OCI-LY3 (cell line): ENCODE measurements around the gene SMC3.

Source experiments
- H2AFZ ChIP-seq: fragments of 200-600, 300-600 bp; shearing (Covaris generic); 2 replicates; pipeline ENCODE4 v1.6.0; 2014; ENCODE audit warnings: antibody characterized with exemption, low read depth, low read length
- H3K27ac ChIP-seq: fragments of 200-600, 300-600 bp; sonication (generic); 2 replicates; pipeline ENCODE4 v1.5.1; 2014; ENCODE audit warnings: mild to moderate bottlenecking, low read length, moderate library complexity, mixed read lengths
- H3K27me3 ChIP-seq: fragments of 200-600, 300-600 bp; sonication (generic); 2 replicates; pipeline ENCODE4 v1.6.1; 2014; ENCODE audit warnings: low read depth, low read length, mixed read lengths
- H3K36me3 ChIP-seq: fragments of 200-600, 300-600 bp; sonication (generic); replicated peaks from 2 replicates; pipeline ENCODE3; 2014; ENCODE audit warnings: low read depth, low read length, mixed read lengths
- H3K4me1 ChIP-seq: fragments of 300-600, 200-600 bp; sonication (generic); 2 replicates; pipeline ENCODE4 v1.6.1; 2014; ENCODE audit warnings: low read length, mixed read lengths
- H3K4me2 ChIP-seq: fragments of 200-600, 300-600 bp; sonication (generic); 2 replicates; pipeline ENCODE4 v1.6.1; 2014; ENCODE audit warnings: low read length, mixed read lengths
- H3K4me3 ChIP-seq: fragments of 300-600, 200-600 bp; sonication (generic); 2 replicates; pipeline ENCODE4 v1.5.1; 2014; ENCODE audit warnings: antibody characterized with exemption, mild to moderate bottlenecking, low read length, moderate library complexity
- H3K79me2 ChIP-seq: fragments of 300-600, 200-600 bp; shearing (Covaris generic); 2 replicates; pipeline ENCODE4 v1.6.1; 2014; ENCODE audit warnings: mild to moderate bottlenecking, low read length, mixed read lengths
- H3K9ac ChIP-seq: fragments of 300-600, 200-600 bp; shearing (Covaris generic); 2 replicates; pipeline ENCODE4 v1.6.0; 2014; ENCODE audit warnings: mild to moderate bottlenecking, low read length, moderate library complexity
- H3K9me3 ChIP-seq: fragments of 200-600, 300-600 bp; shearing (Covaris generic); 2 replicates; pipeline ENCODE4 v1.6.1; 2014; ENCODE audit warnings: low read length, mixed read lengths; ENCODE audit not compliant: insufficient read depth
- H4K20me1 ChIP-seq: fragments of 200-600, 300-600 bp; sonication (generic); 2 replicates; pipeline ENCODE4 v1.6.1; 2016; ENCODE audit warnings: low read length, mixed read lengths; ENCODE audit not compliant: insufficient read depth
- CTCF ChIP-seq: fragments of 200-600, 300-600 bp; sonication (generic); IDR thresholded peaks from 2 replicates; pipeline ENCODE4 v1.5.1; 2014; ENCODE audit warnings: antibody characterized with exemption, low read length, low read depth
- EZH2phosphoT487 ChIP-seq: fragments of 200-600 bp; shearing (Covaris generic); IDR thresholded peaks from 2 replicates; pipeline ENCODE4 v1.6.1; 2018; ENCODE audit warnings: antibody characterized with exemption, mixed run types, low read depth

SMC3 gene

GRCh38 chr10:110649347-110650264 lies 82.1 kb downstream of the SMC3 start:
- peaks cover 11% of the 10 kb centered on the region for H3K4me1 ChIP-seq
- H3K27me3 ChIP-seq: peaks cover 25% of the 10 kb centered on the region
- H3K79me2 ChIP-seq: no peaks in the 10 kb centered on the region
- no peaks in the 10 kb centered on the region for H3K36me3 ChIP-seq
- no peaks in the 10 kb centered on the region for H4K20me1 ChIP-seq
- H3K27ac ChIP-seq: no peak overlapping the region
- peaks cover 13% of the 10 kb centered on the region; the same call in 1 of the 2 replicates for H3K9me3 ChIP-seq
- H3K4me3 ChIP-seq: no peak overlapping the region
- peak overlapping the region; percentile 14; the same call in 1 of the 2 replicates for H3K4me2 ChIP-seq
- H2AFZ ChIP-seq: no peak overlapping the region
- H3K9ac ChIP-seq: no peak overlapping the region
- TF ChIP-seq EZH2phosphoT487 (no peak), CTCF (no peak)

- H3K4me2 ChIP-seq: no peak overlapping the region
- peaks cover 13% of the 10 kb centered on the region; the same call in 1 of the 2 replicates for H3K9me3 ChIP-seq
- H2AFZ ChIP-seq: no peak overlapping the region
- no peaks in the 10 kb centered on the region for H3K36me3 ChIP-seq
- H3K9ac ChIP-seq: no peak overlapping the region
- H4K20me1 ChIP-seq: no peaks in the 10 kb centered on the region
- H3K4me3 ChIP-seq: no peak overlapping the region
- no peak overlapping the region for H3K27ac ChIP-seq
- H3K79me2 ChIP-seq: no peaks in the 10 kb centered on the region
- no peak for TF ChIP-seq EZH2phosphoT487
- TF ChIP-seq CTCF: no peak
- peaks cover 11% of the 10 kb centered on the region for H3K4me1 ChIP-seq
- H3K27me3 ChIP-seq: peaks cover 19% of the 10 kb centered on the region
Observed at GRCh38 chr10:110650265-110650668, 82.8 kb downstream of the SMC3 start.

- no peak overlapping the region for H3K9ac ChIP-seq
- no peaks in the 10 kb centered on the region for H3K79me2 ChIP-seq
- H3K27ac ChIP-seq: no peak overlapping the region
- no peaks in the 10 kb centered on the region for H4K20me1 ChIP-seq
- H3K9me3 ChIP-seq: peaks cover 13% of the 10 kb centered on the region; the same call in 1 of the 2 replicates
- H3K36me3 ChIP-seq: no peaks in the 10 kb centered on the region
- H2AFZ ChIP-seq: no peak overlapping the region
- H3K4me2 ChIP-seq: no peak overlapping the region
- no peak overlapping the region for H3K4me3 ChIP-seq
- H3K27me3 ChIP-seq: peaks cover 17% of the 10 kb centered on the region
- no peak for TF ChIP-seq EZH2phosphoT487
- no peak for TF ChIP-seq CTCF
- H3K4me1 ChIP-seq: peaks cover 11% of the 10 kb centered on the region
Observed at GRCh38 chr10:110651044-110651958, 83.8 kb downstream of the SMC3 start.
